Measurements from ENCODE around the gene GPNMB.

- TF ChIP-seq SNAI1 (CRISPR knock-in tag; IDR thresholded peaks at IDR 0.05; ENCODE audit: borderline replicate concordance) = no peak
- TF ChIP-seq FOXO4 (CRISPR knock-in tag; conservative IDR thresholded peaks at IDR 0.05) = no peak
These were observed 41.0 kb upstream of the GPNMB start for GRCh38 chr7:23205577-23205908.

Data from HepG2 (cell line).